DOHH2 (cell line): Measurements from ENCODE around the gene KCNQ1.

Experiments
- CTCF ChIP-seq: fragments of 200-600 bp; sonication (generic); IDR thresholded peaks from one replicate; pipeline ENCODE4 v1.5.1; 2014; ENCODE audit warnings: antibody characterized with exemption, mild to moderate bottlenecking, low read depth, low read length; ENCODE audit not compliant: poor library complexity, severe bottlenecking
- EZH2phosphoT487 ChIP-seq: fragments of 200-600 bp; sonication (generic); IDR thresholded peaks from 2 replicates; pipeline ENCODE4 v1.6.1; 2017; ENCODE audit warnings: borderline replicate concordance, mild to moderate bottlenecking, antibody characterized with exemption, low read length, moderate library complexity, mixed read lengths

- TF ChIP-seq CTCF (no peak), EZH2phosphoT487 (no peak)
Observed at GRCh38 chr11:2576549-2576948, 131.7 kb downstream of the KCNQ1 start.
